IPS-18a (cell line): ENCODE measurements around the gene ICOSLG.
"Not testable (repeated sequence)": the region's sequence is repeated elsewhere in the genome, so short reads cannot be mapped to it uniquely, and the experiment has no call there.

Experiments
- H3K27ac ChIP-seq: one replicate; pipeline ENCODE4 v1.5.1; 2013; ENCODE audit warnings: low read length
- H3K27me3 ChIP-seq: one replicate; pipeline ENCODE4 v1.6.1; 2013; ENCODE audit warnings: mild to moderate bottlenecking, low read length; ENCODE audit not compliant: control insufficient read depth, insufficient read depth
- H3K36me3 ChIP-seq: one replicate; pipeline ENCODE4 v1.6.1; 2013; ENCODE audit warnings: low read depth, low read length; ENCODE audit not compliant: control insufficient read depth
- H3K4me1 ChIP-seq: one replicate; pipeline ENCODE4 v1.6.1; 2013; ENCODE audit warnings: low read depth, low read length; ENCODE audit not compliant: control insufficient read depth
- H3K4me3 ChIP-seq: one replicate; pipeline ENCODE4 v1.5.1; 2013; ENCODE audit warnings: low read length
- H3K9ac ChIP-seq: one replicate; pipeline ENCODE4 v1.6.1; 2013; ENCODE audit warnings: mild to moderate bottlenecking, low read length, moderate library complexity
- H3K9me3 ChIP-seq: one replicate; pipeline ENCODE4 v1.6.1; 2013; ENCODE audit warnings: low read depth, low read length; ENCODE audit not compliant: control insufficient read depth

The ICOSLG gene

GRCh38 chr21:44240842-44241241 lies at the start of gene ICOSLG:
TSS of gene ICOSLG (minus strand) at chr21:44240943. CDS start at chr21:44240817, 126 bp downstream.
- H3K4me3 ChIP-seq, H3K27ac ChIP-seq, H3K9ac ChIP-seq: not testable (repeated sequence)

GRCh38 chr21:44289381-44290010 lies 48.8 kb upstream of the ICOSLG start:
- Histone ChIP-seq H3K4me3 (no peak overlapping the region), H3K36me3 (no peaks in the 10 kb centered on the region), H3K27ac (no peak overlapping the region), H3K27me3 (no peaks in the 10 kb centered on the region), H3K4me1 (no peaks in the 10 kb centered on the region), H3K9me3 (no peaks in the 10 kb centered on the region), H3K9ac (no peak overlapping the region)

More at GRCh38 chr21:44240842-44241241, at the start of gene ICOSLG:
- not testable (repeated sequence) for H3K4me1 ChIP-seq, H3K36me3 ChIP-seq, H3K27me3 ChIP-seq, H3K9me3 ChIP-seq

- H3K27me3 ChIP-seq, result no peaks in the 10 kb centered on the region
- H3K27ac ChIP-seq, result no peak overlapping the region
- no peak overlapping the region for H3K4me3 ChIP-seq
- peaks cover 5% of the 10 kb centered on the region for H3K4me1 ChIP-seq
- no peaks in the 10 kb centered on the region for H3K9me3 ChIP-seq
- H3K9ac ChIP-seq, result no peak overlapping the region
- H3K36me3 ChIP-seq, result no peaks in the 10 kb centered on the region
Measured at GRCh38 chr21:44288251-44289110, 47.7 kb upstream of the ICOSLG start.

- Histone ChIP-seq H3K36me3 (no peaks in the 10 kb centered on the region), H3K9me3 (no peaks in the 10 kb centered on the region), H3K27me3 (no peaks in the 10 kb centered on the region), H3K9ac (no peak overlapping the region), H3K4me1 (peaks cover 7% of the 10 kb centered on the region), H3K4me3 (no peak overlapping the region), H3K27ac (no peak overlapping the region)
Measured at GRCh38 chr21:44286716-44287632, 46.2 kb upstream of the ICOSLG start.

- Histone ChIP-seq H3K36me3 (no peaks in the 10 kb centered on the region), H3K27ac (no peak overlapping the region), H3K27me3 (no peaks in the 10 kb centered on the region), H3K9ac (no peak overlapping the region), H3K4me3 (no peak overlapping the region), H3K4me1 (peaks cover 7% of the 10 kb centered on the region), H3K9me3 (no peaks in the 10 kb centered on the region)
Measured at GRCh38 chr21:44286086-44286715, 45.5 kb upstream of the ICOSLG start.

- Histone ChIP-seq H3K27me3 (no peaks in the 10 kb centered on the region), H3K9me3 (no peaks in the 10 kb centered on the region), H3K36me3 (no peaks in the 10 kb centered on the region), H3K4me3 (no peak within 1 kb of the TSS), H3K27ac (no peak within 1 kb of the TSS), H3K4me1 (peaks cover 7% of the 10 kb centered on the region), H3K9ac (no peak within 1 kb of the TSS)
Measured at GRCh38 chr21:44285138-44285992, 44.6 kb upstream of the ICOSLG start, which contains the start of gene AIRE. TSS of gene AIRE (plus strand) at chr21:44285876. CDS start at chr21:44286007, 131 bp downstream.

- peaks cover 7% of the 10 kb centered on the region for H3K4me1 ChIP-seq
Measured at GRCh38 chr21:44283948-44284347, 43.2 kb upstream of the ICOSLG start.

GRCh38 chr21:44283211-44283785 lies 42.6 kb upstream of the ICOSLG start:
- not testable (repeated sequence) for H3K4me1 ChIP-seq, H3K27ac ChIP-seq, H3K27me3 ChIP-seq, H3K36me3 ChIP-seq, H3K4me3 ChIP-seq, H3K9ac ChIP-seq, H3K9me3 ChIP-seq

More at GRCh38 chr21:44283948-44284347, 43.2 kb upstream of the ICOSLG start:
- Histone ChIP-seq H3K36me3 (no peaks in the 10 kb centered on the region), H3K4me3 (no peak overlapping the region), H3K9ac (no peak overlapping the region), H3K9me3 (no peaks in the 10 kb centered on the region), H3K27me3 (no peaks in the 10 kb centered on the region), H3K27ac (no peak overlapping the region)

- no peak overlapping the region for H3K27ac ChIP-seq
- no peaks in the 10 kb centered on the region for H3K36me3 ChIP-seq
- H3K4me1 ChIP-seq, result peaks cover 7% of the 10 kb centered on the region
- no peak overlapping the region for H3K9ac ChIP-seq
- H3K4me3 ChIP-seq, result no peak overlapping the region
- no peaks in the 10 kb centered on the region for H3K9me3 ChIP-seq
- no peaks in the 10 kb centered on the region for H3K27me3 ChIP-seq
Measured at GRCh38 chr21:44282370-44282769, 41.6 kb upstream of the ICOSLG start.

- Histone ChIP-seq H3K4me1 (peaks cover 7% of the 10 kb centered on the region), H3K9ac (no peak overlapping the region), H3K36me3 (no peaks in the 10 kb centered on the region), H3K27ac (no peak overlapping the region), H3K27me3 (no peaks in the 10 kb centered on the region), H3K9me3 (no peaks in the 10 kb centered on the region), H3K4me3 (no peak overlapping the region)
Measured at GRCh38 chr21:44281801-44282200, 41.1 kb upstream of the ICOSLG start.
